ENCODE data around the gene EPHA4.

- TF ChIP-seq CTCF (IDR thresholded peaks at IDR 0.05) (no peak), POLR2A (IDR thresholded peaks at IDR 0.05) (no peak), EP300 (IDR thresholded peaks at IDR 0.05) (no peak)
Observed at GRCh38 chr2:221448844-221449390, 123.2 kb downstream of the EPHA4 start.
